Naive thymus-derived CD4-positive, alpha-beta T cell (primary cell): ENCODE measurements around the gene WFS1. TPM values are rescaled to one million over a fixed set of nuclear protein-coding genes. Genes with fewer than 3 reads are reported as not detected.

Source experiments
- ATAC-seq: fragments of 150-1000 bp; cut with Tn5 transposase; 2 replicates; pipeline ENCODE4 v1.10.0; 2021; ENCODE audit warnings: mild to moderate bottlenecking, moderate library complexity
- CTCF ChIA-PET: fragments of 350-600 bp; sonication (Branson Sonifier 250); formaldehyde crosslinking; loops from one replicate; lab custom pipeline; 2021; ENCODE audit warnings: antibody characterized with exemption; lab: Charles Lee
- POLR2A ChIA-PET: fragments of 350-600 bp; sonication (Branson Sonifier 250); formaldehyde crosslinking; loops from one replicate; lab custom pipeline; 2021; ENCODE audit warnings: antibody characterized with exemption, inconsistent platforms; lab: Charles Lee
- DNase-seq, 9 donors: peaks; one replicate each; pipeline versions ENCODE4 v3.0.0 to v3.0.0-alpha.2; 2020 to 2022; ENCODE audit warnings: mixed read lengths in 1 of 9
- H3K27ac ChIP-seq: one replicate; pipeline ENCODE4 v1.7.0; 2013; ENCODE audit warnings: mild to moderate bottlenecking, low read depth, low read length, moderate library complexity
- H3K27me3 ChIP-seq, 2 donors: one replicate each; pipeline ENCODE4 v1.7.0; 2013; ENCODE audit warnings: low read length in 2 of 2, mild to moderate bottlenecking in 2 of 2, moderate library complexity in 2 of 2; ENCODE audit not compliant: control insufficient read depth in 2 of 2, insufficient read depth in 2 of 2
- H3K36me3 ChIP-seq, 3 experiments: 1 replicate in 2 of 3; 2 replicates in 1 of 3; pipeline ENCODE4 v1.7.0; 2013; ENCODE audit warnings: low read length in 3 of 3, mild to moderate bottlenecking in 3 of 3, moderate library complexity in 1 of 3; ENCODE audit not compliant: insufficient read depth in 3 of 3, control insufficient read depth in 2 of 3
- H3K4me1 ChIP-seq, 2 donors: one replicate each; pipeline ENCODE4 v1.7.0; 2013; ENCODE audit warnings: low read length in 2 of 2, mild to moderate bottlenecking in 2 of 2, moderate library complexity in 1 of 2; ENCODE audit not compliant: control insufficient read depth in 2 of 2, insufficient read depth in 2 of 2
- H3K4me3 ChIP-seq: 2 replicates; pipeline ENCODE4 v1.7.0; 2013; ENCODE audit warnings: mild to moderate bottlenecking, low read length
- H3K9me3 ChIP-seq, 3 experiments: 1 replicate in 2 of 3; 2 replicates in 1 of 3; pipeline ENCODE4 v1.7.0; 2013; ENCODE audit warnings: low read length in 3 of 3; ENCODE audit not compliant: control insufficient read depth in 2 of 3
- H3K27ac Mint-ChIP-seq, 9 donors: one replicate each; pipeline ENCODE4 v1.8.0; 2020 to 2022; ENCODE audit warnings: mixed read lengths in 9 of 9, mild to moderate bottlenecking in 8 of 9, moderate library complexity in 5 of 9, inconsistent platforms in 2 of 9
- H3K27me3 Mint-ChIP-seq, 5 donors: one replicate each; pipeline ENCODE4 v1.8.0; 2021 to 2022; ENCODE audit warnings: mixed read lengths in 5 of 5, mild to moderate bottlenecking in 1 of 5
- H3K36me3 Mint-ChIP-seq, 5 donors: one replicate each; pipeline ENCODE4 v1.8.0; 2020 to 2022; ENCODE audit warnings: mixed read lengths in 5 of 5, mild to moderate bottlenecking in 3 of 5, inconsistent platforms in 1 of 5
- H3K4me1 Mint-ChIP-seq, 7 donors: one replicate each; pipeline ENCODE4 v1.8.0; 2020 to 2022; ENCODE audit warnings: mixed read lengths in 7 of 7, mild to moderate bottlenecking in 3 of 7, inconsistent platforms in 1 of 7
- H3K4me3 Mint-ChIP-seq, 10 donors: one replicate each; pipeline ENCODE4 v1.8.0; 2020 to 2022; ENCODE audit warnings: mild to moderate bottlenecking in 10 of 10, mixed read lengths in 10 of 10, moderate library complexity in 6 of 10, inconsistent platforms in 2 of 10
- H3K9me3 Mint-ChIP-seq, 11 donors: one replicate each; pipeline ENCODE4 v1.8.0; 2020 to 2022; ENCODE audit warnings: mixed read lengths in 11 of 11, mild to moderate bottlenecking in 4 of 11, inconsistent platforms in 1 of 11, moderate library complexity in 1 of 11
- intact Hi-C, 2 donors: fragments of 100-400 bp; cut with micrococcal nuclease; formaldehyde crosslinking; loops; one replicate each; pipeline ENCODE4 v1.15.1; 2023
- polyA plus RNA-seq, 2 donors: library from polyadenylated mRNA; unstranded; fragments of 300-500 nt; fragmentation: Illumina TruSeq; gene quantifications; one replicate each; pipeline ENCODE4 v1.2.3, GENCODE V29; 2021
- total RNA-seq, 6 experiments: library from RNA in 5 of 6; stranded (reverse) in 5 of 6; gene quantifications; 1 replicate in 5 of 6; 2 replicates in 1 of 6; pipeline ENCODE4 v1.2.3 and lab custom pipeline; 2021 to 2026

The WFS1 gene
- total and polyA plus RNA-seq, 7 experiments from 2014 or later: 2.8 to 6.7 (median 4.4) TPM

GRCh38 chr4:6265546-6265945 lies 4.1 kb upstream of the WFS1 start:
- Histone ChIP-seq H3K27ac (no peak overlapping the region), H3K4me3 (no peak overlapping the region), H3K27me3 (no peaks in the 10 kb centered on the region), H3K9me3 (no peaks in the 10 kb centered on the region), H3K36me3 (no peaks in the 10 kb centered on the region), H3K4me1 (peaks cover 3 to 8% of the 10 kb centered on the region in 2 donors)
- intact Hi-C loops: loop anchor here (5.0 kb wide), 3 partner anchors 42 to 1878 kb away; partner anchors contain the start of genes JAKMIP1 (in 1 of the 2) and NSG1 (in 1 of the 2)
- H3K4me3 Mint-ChIP-seq: no peak overlapping the region
- ChIA-PET CTCF (interaction anchor here (0.7 to 4.4 kb wide), 2 partner anchors 15 to 62 kb away, joined by 3 to 15 read pairs; no protein-coding TSS in a partner anchor), POLR2A (no interaction called here)
- H3K27me3 Mint-ChIP-seq: peaks cover 4 to 36% (median 13%) of the 10 kb centered on the region in 5 donors
- H3K9me3 Mint-ChIP-seq: no peaks in the 10 kb centered on the region
- H3K36me3 Mint-ChIP-seq: no peaks in the 10 kb centered on the region
- no peak overlapping the region for H3K27ac Mint-ChIP-seq
- no peak for ATAC-seq
- DNase-seq: no peak
- peaks cover 14 to 21% (median 17%) of the 10 kb centered on the region in 7 donors for H3K4me1 Mint-ChIP-seq

- no peaks in the 10 kb centered on the region for H3K9me3 Mint-ChIP-seq
- no peak overlapping the region for H3K4me3 Mint-ChIP-seq
- peaks cover 0 to 40% (median 3%) of the 10 kb centered on the region in 5 donors for H3K27me3 Mint-ChIP-seq
- H3K27me3 ChIP-seq: no peaks in the 10 kb centered on the region
- ATAC-seq (no peak), DNase-seq (no peak)
- H3K27ac Mint-ChIP-seq: peak overlapping the region in 1 of 9 donors; percentile 2
- H3K27ac ChIP-seq: no peak overlapping the region
- no peak overlapping the region for H3K4me3 ChIP-seq
- no peaks in the 10 kb centered on the region for H3K9me3 ChIP-seq
- ChIA-PET CTCF (interaction anchor here (4.4 kb wide), 1 partner anchor 17 kb away, joined by 15 read pairs; no protein-coding TSS in a partner anchor), POLR2A (no interaction called here)
- intact Hi-C loops: loop anchor here (5.0 kb wide), 3 partner anchors 40 to 1880 kb away; partner anchors contain the start of genes JAKMIP1 (in 1 of the 2) and NSG1 (in 1 of the 2)
- peaks cover 8% of the 10 kb centered on the region in 2 donors for H3K4me1 ChIP-seq
- H3K36me3 ChIP-seq: no peaks in the 10 kb centered on the region
- H3K4me1 Mint-ChIP-seq: peaks cover 19 to 30% (median 23%) of the 10 kb centered on the region in 7 donors
- H3K36me3 Mint-ChIP-seq: no peaks in the 10 kb centered on the region
These were observed 2.1 kb upstream of the WFS1 start for GRCh38 chr4:6267573-6267972.

- intact Hi-C loops: loop anchor here (1.0 to 5.0 kb wide), 6 partner anchors 38 to 1882 kb away; partner anchors contain the start of genes JAKMIP1 (in 1 of the 2), KIAA0232 (in 1 of the 2), MRFAP1 (in 1 of the 2) and NSG1 (in 1 of the 2)
- H3K4me3 ChIP-seq: peak overlapping the region; percentile 82
- no peaks in the 10 kb centered on the region for H3K9me3 ChIP-seq
- DNase-seq (peak in 2 of 9 donors; percentile 32 to 39), ATAC-seq (peak; percentile 6)
- H3K27ac Mint-ChIP-seq: peak overlapping the region; percentile 24 to 84 (median 60)
- H3K36me3 ChIP-seq: no peaks in the 10 kb centered on the region
- no peaks in the 10 kb centered on the region for H3K9me3 Mint-ChIP-seq
- peaks cover 0 to 44% (median 3%) of the 10 kb centered on the region in 5 donors for H3K27me3 Mint-ChIP-seq
- peak overlapping the region; percentile 56 for H3K27ac ChIP-seq
- ChIA-PET CTCF (no interaction called here), POLR2A (interaction anchor here (0.6 kb wide), 1 partner anchor 1778 kb away, joined by 3 read pairs; no protein-coding TSS in a partner anchor)
- peak overlapping the region; percentile 76 to 91 (median 89) for H3K4me3 Mint-ChIP-seq
- peaks cover 8% of the 10 kb centered on the region in 2 donors for H3K4me1 ChIP-seq
- no peaks in the 10 kb centered on the region for H3K36me3 Mint-ChIP-seq
- H3K4me1 Mint-ChIP-seq: peaks cover 19 to 31% (median 25%) of the 10 kb centered on the region in 7 donors
- H3K27me3 ChIP-seq: no peaks in the 10 kb centered on the region
These were observed 717 bp upstream of the WFS1 start for GRCh38 chr4:6268650-6269615.

- DNase-seq (peak in 2 of 9 donors; percentile 5 to 16), ATAC-seq (no peak)
- no peaks in the 10 kb centered on the region for H3K27me3 ChIP-seq
- peaks cover 8% of the 10 kb centered on the region in 2 donors for H3K4me1 ChIP-seq
- Mint-ChIP-seq H3K36me3 (peaks cover 0 to 4% (median 0%) of the 10 kb centered on the region in 5 donors), H3K4me1 (peaks cover 19 to 31% (median 25%) of the 10 kb centered on the region in 7 donors), H3K27ac (peak overlapping the region in 3 of 9 donors; percentile 41 to 77 (median 65)), H3K27me3 (peaks cover 0 to 43% (median 3%) of the 10 kb centered on the region in 5 donors), H3K4me3 (peak overlapping the region; percentile 81 to 92 (median 88)), H3K9me3 (no peaks in the 10 kb centered on the region)
- H3K27ac ChIP-seq: no peak overlapping the region
- intact Hi-C loops: no loop called here
- H3K9me3 ChIP-seq: no peaks in the 10 kb centered on the region
- H3K4me3 ChIP-seq: no peak overlapping the region
- H3K36me3 ChIP-seq: no peaks in the 10 kb centered on the region
- ChIA-PET CTCF (interaction anchor here (0.7 kb wide), 1 partner anchor 21 kb away, joined by 3 read pairs; no protein-coding TSS in a partner anchor), POLR2A (no interaction called here)
These were observed 1.0 kb downstream of the WFS1 start for GRCh38 chr4:6270636-6271121.

GRCh38 chr4:6271206-6271605 lies 1.6 kb downstream of the WFS1 start:
- Mint-ChIP-seq H3K4me1 (peaks cover 19 to 31% (median 25%) of the 10 kb centered on the region in 7 donors), H3K27ac (peak overlapping the region in 1 of 9 donors; percentile 26), H3K36me3 (peaks cover 0 to 4% (median 0%) of the 10 kb centered on the region in 5 donors), H3K4me3 (peak overlapping the region; percentile 81 to 92 (median 88)), H3K9me3 (no peaks in the 10 kb centered on the region), H3K27me3 (peaks cover 0 to 42% (median 3%) of the 10 kb centered on the region in 5 donors)
- no peak overlapping the region for H3K27ac ChIP-seq
- intact Hi-C loops: no loop called here
- no peak overlapping the region for H3K4me3 ChIP-seq
- H3K27me3 ChIP-seq: no peaks in the 10 kb centered on the region
- H3K36me3 ChIP-seq: no peaks in the 10 kb centered on the region
- H3K9me3 ChIP-seq: no peaks in the 10 kb centered on the region
- CTCF ChIA-PET: interaction anchor here (0.7 kb wide), 1 partner anchor 22 kb away, joined by 3 read pairs; no protein-coding TSS in a partner anchor
- POLR2A ChIA-PET: no interaction called here
- H3K4me1 ChIP-seq: peaks cover 8% of the 10 kb centered on the region in 2 donors
- ATAC-seq (no peak), DNase-seq (no peak)
